Measurements from ENCODE around the gene NOTCH1.

Gene NOTCH1

DNA sequence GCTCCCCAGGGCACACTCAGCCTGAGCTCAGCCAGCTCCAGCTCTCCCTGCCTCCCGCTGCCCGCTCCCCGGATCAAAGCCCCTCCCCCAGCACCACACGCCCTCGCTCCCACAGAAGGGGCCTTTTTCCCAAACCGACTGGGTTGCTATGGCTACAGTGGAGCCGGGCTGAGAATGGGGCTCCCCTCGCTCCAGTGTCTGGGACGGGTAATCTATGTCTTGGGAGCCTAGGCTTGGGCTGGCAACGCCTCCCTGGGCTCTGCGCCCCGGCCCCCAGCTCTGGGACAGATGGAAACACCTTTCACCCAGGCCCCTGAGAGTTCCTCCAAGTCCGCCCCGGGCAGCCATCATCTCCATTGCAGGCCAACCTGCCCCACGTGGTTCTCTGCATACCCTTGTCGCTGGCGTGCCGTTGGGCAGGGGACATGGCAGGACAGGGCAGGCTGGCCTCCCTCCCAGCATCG, 29.6 kb downstream of the NOTCH1 start:
- DNase-seq = no peak

- DNase-seq = no peak
These were observed 30.6 kb downstream of the NOTCH1 start for GRCh38 chr9:136515276-136515675.

DNA sequence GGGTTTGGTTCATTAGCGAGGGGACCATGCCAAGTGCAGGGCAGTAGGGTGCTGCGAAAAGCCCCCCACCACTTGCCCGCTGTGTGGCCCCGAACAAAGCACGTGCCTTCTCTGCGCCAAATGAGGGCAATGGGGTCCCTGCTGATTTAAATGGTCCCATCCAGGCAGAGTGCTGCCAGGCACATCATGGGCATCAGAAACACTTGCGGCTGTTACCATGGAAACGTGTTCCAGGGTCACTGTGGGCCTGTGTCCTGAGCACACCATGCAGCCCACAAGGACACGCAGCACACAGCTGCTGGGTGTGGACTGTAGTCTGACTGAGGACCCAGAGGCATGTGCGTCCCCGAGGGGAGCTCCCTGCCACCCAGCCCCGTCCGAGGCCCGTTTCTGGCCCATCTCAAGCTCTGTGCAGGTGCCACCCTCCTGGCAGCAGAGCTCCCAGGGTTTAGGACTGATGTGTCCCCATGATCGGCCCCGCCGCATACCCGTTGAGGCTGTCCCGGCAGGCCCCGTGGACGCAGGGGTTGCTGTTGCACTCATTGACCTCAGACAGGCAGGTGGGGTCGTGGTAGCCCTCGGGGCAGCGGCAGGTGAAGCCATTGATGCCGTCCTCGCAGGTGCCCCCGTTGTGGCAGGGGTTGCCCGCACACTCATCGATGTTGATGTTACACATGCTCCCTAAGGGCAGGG, 31.7 kb downstream of the NOTCH1 start:
- DNase-seq = no peak

DNA sequence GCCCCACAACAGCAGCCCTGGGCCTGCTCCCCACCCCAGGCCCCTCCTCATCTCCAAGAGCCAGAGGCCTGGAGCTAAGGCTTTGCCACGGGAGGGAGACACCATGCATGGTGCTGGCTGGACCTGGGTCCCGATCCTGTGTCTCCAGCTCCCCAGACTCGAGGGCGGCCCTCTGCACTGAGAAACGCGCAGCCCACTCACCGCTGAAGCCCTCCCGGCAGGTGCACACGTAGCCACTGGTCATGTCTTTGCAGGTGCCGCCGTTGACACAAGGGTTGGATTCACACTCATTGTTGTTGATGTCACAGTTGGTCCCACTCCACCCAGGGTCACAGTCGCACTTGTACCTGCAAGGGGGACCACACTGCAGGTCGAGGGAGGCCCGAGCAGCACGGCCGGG, 32.7 kb downstream of the NOTCH1 start:
- no peak for DNase-seq

GRCh38 chr9:136512651-136513071, 33.2 kb downstream of the NOTCH1 start:
- no peak for DNase-seq

DNA sequence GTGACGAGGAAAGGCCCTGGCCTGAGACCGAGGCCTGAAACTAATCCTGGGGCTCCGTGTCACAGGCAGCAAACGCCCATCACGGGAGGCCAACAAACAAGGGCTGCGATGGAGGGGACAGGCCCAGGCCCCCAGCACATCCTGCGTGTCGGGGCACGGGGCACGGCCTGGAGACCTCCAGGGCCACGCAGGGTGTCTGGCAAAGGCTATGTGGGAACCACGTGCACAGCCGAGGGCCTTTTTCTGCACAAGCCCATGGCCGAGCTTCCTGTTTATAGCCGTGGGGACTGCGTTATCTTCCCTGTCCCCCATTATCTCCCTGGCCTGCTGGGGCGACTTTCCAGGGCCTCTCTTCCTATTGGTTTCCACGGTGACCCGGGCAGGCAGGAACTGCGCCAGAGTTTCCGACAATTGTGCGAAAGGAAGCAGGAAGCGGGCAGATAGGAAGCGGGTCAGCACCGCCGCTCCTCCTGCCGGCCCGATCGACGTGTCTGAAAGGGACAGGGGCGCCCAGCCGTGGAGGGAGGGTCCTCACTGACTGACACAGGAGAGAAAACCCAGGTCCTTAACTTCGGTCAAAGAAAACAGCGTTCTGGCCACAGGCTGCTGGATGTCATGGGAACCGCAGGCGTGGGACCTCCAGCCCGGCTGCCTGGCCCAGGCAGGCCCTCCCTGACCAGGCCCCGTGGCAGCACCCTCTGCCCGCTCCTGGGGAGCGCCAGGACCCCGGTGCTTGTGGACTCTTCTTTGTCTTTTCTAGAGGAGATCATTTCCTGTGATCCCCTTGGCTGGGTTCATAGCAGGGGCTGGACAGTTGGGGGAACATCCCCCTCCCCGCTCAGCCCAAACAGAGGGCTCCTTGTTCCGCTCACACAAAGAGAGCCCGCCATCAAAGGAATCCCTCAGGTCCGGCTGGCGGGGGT, 33.9 kb downstream of the NOTCH1 start:
- DNase-seq = no peak

DNA sequence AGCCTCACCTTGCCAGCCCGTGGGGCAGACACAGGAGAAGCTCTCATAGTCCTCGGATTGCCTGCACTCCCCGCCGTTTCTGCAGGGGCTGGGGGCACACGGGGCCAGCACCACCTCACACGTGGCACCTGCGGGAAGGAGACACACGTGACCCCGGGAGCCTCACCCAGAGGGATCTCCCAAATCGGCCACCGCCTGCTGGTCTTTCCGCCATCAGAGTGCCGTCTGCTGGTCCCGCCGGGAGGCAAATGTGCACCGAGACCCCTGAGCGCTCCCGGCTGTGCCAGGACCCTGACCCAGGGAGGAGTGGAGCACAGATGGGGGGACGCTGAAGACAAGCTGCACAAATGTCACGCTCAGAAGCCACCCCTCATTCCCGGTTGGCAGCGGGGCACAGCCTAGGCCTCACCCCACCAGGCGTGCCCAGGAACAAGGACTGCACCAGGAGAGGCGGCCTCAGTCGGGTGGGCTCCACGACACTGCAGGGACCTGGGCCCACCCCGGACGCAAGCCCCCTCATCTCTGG, 34.6 kb downstream of the NOTCH1 start:
- DNase-seq = no peak

- DNase-seq = no peak
These were observed 35.3 kb downstream of the NOTCH1 start for GRCh38 chr9:136510561-136510960.

GRCh38 chr9:136509549-136509948, 36.3 kb downstream of the NOTCH1 start:
- DNase-seq = no peak

DNA sequence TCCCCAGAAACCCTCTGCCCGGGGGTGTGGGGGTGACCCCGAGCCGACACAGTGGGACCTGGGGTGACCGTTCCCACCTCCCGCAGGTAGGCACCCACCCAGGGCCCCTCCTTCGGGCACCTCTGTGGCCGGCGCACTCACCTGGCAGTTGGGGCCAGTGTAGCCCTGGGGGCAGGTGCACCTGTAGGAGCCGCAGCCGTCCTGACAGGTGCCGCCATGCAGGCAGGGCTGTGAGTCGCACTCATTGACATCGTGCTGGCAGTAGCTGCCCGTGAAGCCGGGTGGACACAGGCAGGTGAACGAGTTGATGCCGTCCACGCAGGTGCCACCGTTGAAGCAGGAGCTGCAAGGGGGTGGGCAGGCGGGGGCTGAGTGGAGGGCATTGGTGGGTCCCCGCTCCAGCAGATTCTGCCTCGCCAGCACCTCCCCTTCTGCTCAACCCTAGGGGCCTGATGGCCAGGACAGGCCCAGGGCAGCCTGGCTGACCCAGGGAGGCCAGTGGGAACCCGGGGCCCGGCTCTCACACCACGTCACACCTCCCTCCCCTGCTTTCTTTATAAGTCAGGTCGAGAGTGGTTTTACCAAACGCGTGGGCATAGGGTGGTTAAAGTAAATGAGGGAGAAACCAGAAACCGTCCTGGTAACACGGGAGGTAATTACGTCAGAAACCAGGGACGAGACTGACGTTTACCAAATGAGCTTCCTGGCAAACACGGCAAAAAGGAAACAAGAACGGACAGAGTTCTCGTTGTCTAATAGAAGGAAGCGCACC, 36.9 kb downstream of the NOTCH1 start:
- DNase-seq = no peak

GRCh38 chr9:136507992-136508375, 37.9 kb downstream of the NOTCH1 start:
- no peak for DNase-seq

GRCh38 chr9:136507221-136507991, 38.4 kb downstream of the NOTCH1 start:
- no peak for DNase-seq

DNA sequence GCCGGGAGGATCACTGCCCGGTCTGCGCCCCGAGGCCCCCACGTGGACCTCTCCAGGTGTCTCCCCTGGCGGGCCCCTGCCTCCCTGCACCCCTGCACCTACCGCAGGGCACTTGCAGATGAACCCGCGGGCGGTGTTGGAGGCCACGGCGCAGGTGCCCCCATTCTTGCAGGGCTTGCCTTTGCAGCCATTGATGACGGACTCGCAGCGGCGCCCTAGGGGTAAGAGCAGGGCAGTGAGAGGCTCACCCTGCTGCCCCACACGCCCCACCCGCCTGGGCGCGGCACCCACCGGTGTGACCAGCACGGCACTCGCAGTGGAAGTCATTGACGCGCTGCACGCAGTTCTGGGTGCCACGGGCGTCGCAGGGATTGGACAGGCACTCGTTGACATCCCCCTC, 39.4 kb downstream of the NOTCH1 start:
- DNase-seq = no peak

- no peak for DNase-seq
These were observed 40.1 kb downstream of the NOTCH1 start for GRCh38 chr9:136505406-136506403.

- no peak for DNase-seq
These were observed 41.1 kb downstream of the NOTCH1 start for GRCh38 chr9:136504512-136505348.

DNA sequence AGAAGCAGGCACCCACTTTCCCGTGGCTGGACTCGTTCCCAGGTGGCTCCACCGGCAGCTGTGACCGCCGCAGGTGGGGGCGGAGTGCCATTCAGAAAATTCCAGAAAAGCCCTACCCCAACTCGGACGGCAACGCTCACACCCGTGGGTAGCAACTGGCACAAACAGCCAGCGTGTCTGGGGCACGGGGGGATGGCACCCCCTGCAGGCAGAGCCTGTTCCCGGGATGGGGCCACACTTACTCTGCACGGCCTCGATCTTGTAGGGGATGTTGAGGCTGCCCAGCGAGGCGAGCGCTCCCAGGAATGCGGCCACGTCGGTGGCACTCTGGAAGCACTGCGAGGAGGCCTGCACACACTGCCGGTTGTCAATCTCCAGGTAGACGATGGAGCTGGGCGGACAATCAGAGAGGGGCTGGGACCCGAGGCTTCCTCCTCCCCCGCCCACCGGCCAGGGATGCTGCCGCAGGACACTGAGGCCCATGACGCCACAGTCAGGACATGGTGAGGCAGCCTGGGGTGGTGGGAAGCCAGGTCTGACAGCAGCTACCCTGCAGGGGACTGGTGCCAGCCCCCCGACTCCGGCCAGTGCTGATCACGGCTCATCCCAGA, 42.8 kb downstream of the NOTCH1 start:
- no peak for DNase-seq

- no peak for DNase-seq
These were observed 43.7 kb downstream of the NOTCH1 start for GRCh38 chr9:136502196-136502595.

DNA sequence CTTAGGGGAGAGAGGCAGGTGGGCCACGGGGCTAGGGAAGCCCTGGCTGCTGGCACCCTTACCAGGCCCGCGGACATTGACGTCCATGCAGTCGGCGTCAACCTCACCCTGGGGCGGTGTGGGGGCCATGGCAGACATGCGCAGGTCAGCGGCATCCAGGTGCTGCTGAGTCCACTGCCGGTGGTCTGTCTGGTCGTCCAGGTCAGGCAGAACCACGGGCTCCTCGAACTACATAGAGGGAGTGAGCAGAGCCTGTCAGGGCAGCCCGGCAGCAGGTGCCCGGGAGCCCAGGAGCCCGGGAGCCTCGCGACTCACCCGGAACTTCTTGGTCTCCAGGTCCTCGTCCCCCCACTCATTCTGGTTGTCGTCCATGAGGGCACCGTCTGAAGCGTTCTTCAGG, 44.2 kb downstream of the NOTCH1 start:
- DNase-seq = no peak

All from NCI-H510A treated with DMSO at 0.1 percent for 48 hours (cell line).